Hematopoietic multipotent progenitor cell treated with erythropoietin and hydrocortisone succinate and interleukin-3 and kit ligand, for 6 days (in vitro differentiated cells): ENCODE results near the gene TTPAL.

Experiments
- DNase-seq: peaks from one replicate; pipeline ENCODE4 v3.0.0-alpha.2; 2015

Gene TTPAL, protein sequence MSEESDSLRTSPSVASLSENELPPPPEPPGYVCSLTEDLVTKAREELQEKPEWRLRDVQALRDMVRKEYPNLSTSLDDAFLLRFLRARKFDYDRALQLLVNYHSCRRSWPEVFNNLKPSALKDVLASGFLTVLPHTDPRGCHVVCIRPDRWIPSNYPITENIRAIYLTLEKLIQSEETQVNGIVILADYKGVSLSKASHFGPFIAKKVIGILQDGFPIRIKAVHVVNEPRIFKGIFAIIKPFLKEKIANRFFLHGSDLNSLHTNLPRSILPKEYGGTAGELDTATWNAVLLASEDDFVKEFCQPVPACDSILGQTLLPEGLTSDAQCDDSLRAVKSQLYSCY

DNA sequence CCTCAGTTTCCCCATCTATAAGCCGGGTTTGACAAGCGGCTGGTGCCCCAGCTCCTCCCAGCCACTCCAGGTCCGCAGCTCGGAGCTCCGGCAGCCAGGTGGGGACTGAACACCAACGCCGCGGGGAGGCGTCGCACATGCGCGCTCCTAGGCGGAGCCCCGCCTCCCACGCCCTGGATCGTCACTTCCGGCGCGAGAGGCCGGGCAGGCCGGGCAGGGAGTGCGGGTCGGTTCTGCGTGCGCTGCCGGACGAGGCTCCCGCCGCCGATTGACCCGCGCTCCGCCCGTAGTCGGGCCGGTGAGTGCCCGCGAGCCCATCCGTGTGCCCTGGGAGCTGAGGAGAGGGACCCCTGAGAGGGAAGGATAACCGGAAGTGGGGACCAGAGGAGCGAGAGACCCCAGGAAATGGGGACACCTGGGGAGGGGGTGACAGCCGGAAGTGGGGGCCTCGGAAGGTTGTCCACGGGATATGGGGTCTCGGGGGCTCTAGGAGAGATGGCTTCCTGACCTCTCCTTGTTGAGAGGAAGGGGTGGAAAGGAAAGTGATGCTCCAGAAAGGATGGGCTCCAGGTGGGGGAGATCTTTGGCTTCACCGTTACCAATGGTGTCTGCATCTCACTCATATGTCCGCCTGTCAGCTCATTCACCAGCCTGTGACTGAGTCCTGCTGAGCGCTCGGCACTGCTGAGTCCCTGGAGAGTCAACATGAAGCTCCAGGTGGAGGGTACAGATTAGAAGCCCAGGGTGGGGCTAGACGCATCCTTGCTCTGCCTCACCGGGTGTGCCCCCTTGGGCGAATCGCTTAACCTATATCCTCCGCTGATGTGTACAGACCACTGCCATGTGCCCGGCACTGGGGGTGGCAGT is at the start of gene TTPAL:
TSS of gene TTPAL (plus strand) at position 181 of the 867 bp plus-strand sequence. CDS start 4,126 bp downstream, outside the sequence.
- peak; percentile 94 for DNase-seq

DNA sequence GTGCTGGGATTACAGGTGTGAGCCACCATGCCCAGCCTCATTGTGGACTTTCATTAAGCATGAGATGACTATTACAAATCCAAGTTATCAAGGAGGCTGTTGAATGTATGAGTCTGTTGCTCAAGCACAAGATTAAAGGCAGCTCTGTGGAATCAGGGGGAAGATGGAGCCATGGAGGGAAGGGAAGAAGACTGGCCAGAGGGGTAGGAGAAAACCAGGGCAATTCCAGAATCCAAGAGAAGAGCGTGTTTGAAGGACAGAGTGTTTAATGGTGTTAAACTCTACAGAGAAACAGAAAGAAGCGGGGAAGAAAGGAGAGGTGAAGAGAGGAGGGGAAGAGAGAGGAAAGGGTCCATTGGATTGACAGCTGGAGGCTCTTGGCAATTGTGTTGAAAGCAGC is 49.8 kb upstream of the TTPAL start:
- DNase-seq, result no peak

DNA sequence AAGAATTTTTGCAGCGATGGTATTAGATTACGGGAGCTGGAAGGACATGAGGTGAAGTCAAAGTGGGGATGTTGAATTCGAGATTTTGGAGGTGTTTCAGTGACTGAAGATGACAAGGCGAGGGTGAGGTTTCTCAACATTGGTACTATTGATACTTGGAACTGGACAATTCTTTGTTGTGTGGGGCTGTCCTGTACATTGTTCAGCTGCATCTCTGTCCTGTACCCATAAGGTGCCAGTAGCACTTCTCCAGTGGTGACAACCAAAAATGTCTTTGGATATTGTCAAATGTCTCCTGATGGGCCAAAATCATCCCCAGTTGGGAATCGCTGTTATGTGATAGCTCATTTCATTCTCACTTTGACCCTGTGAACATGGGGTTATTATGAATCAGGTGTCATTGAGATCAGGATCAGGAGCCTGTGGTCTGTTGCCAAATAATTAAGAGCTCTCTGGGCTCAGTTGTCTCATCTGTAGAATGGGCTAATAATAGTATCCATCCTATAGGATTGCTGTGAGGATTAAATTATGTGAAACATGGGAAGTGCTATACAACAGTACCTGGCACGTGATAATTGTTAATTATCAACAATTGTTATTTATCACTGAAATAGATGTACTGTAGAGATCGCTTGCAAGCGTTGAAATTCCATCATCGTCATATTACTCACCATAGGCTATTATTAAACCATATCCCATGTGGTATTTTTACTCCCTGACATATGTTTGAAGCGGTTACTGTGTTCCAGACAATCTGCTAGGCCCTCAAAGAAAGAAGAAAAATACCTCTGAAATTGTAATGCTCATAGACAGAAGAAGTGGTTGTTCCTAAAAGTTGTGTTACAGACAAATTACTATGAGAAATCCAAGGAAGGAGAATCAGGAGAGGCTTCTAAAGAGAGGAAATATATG is 48.5 kb upstream of the TTPAL start:
- no peak for DNase-seq

DNA sequence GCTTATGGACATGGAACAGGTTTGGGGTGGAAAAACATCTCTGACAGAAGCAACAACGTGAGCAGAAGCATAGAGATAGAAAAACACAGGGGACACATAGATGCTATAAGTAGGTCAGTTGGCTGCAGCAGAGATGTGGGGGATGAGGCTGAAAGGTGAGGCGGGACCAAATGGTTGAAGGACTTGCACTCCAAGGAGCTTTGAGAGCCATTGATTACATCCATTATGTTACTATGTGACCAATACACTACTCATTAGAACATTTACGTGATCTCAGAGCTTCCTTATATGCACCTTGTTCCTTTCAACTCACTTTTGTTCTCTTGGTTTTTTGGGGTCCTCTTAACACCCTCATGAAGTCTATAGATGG is 47.9 kb upstream of the TTPAL start:
- no peak for DNase-seq

DNA sequence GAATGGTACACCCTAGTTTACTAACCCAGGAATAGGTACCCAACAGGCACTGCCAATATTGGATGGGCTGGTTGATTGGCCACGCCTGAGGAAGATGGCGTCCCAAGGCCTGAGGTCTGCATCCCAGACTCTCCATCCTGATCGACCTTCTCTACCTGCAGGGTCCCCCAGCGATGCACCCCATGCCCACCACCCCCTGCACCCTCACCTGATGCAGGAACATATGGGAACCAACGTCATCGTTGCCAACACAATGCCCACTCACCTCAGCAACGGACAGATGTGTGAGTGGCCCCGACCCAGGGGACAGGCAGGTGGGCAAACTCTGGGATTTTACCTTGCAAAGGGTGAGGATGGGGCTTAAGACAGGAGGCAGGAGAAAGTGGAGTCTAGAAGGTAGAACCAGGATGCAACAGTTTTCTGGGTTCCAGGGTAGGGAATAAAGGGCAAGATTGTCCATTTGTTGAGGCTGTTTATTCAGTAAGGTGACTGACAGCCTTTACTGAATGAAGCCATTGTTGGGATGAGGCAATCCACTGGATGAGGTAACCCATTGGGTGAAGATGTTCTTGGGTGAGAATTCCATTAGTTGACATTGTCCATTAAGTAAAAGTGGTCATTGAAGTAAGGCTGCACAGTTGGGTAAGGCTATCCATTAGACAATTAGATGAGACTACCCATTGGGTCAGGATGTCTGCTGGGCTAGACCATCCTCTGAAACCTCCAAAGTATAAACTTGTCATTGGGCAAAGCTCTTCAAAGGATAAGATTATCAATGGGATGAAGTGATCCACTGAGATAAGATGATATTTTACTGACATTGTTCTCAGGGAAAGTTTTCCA is 47.3 kb upstream of the TTPAL start:
- DNase-seq, result no peak

DNA sequence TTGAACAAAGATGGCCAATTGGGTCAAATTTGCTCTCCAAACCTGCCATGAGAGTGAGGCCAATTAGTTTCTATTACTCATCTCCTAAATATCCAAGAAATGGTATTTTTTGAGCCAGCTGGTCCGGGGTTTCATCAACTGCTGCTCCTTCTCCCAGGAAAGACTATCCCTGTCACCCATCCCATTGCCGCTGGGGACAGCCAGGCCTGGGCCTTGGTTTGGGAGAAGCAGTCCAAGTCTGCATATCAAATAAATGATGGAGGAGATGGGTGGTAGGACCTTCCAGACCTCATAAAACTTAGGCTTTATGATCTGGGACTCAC is 46.7 kb upstream of the TTPAL start:
- DNase-seq, result no peak

DNA sequence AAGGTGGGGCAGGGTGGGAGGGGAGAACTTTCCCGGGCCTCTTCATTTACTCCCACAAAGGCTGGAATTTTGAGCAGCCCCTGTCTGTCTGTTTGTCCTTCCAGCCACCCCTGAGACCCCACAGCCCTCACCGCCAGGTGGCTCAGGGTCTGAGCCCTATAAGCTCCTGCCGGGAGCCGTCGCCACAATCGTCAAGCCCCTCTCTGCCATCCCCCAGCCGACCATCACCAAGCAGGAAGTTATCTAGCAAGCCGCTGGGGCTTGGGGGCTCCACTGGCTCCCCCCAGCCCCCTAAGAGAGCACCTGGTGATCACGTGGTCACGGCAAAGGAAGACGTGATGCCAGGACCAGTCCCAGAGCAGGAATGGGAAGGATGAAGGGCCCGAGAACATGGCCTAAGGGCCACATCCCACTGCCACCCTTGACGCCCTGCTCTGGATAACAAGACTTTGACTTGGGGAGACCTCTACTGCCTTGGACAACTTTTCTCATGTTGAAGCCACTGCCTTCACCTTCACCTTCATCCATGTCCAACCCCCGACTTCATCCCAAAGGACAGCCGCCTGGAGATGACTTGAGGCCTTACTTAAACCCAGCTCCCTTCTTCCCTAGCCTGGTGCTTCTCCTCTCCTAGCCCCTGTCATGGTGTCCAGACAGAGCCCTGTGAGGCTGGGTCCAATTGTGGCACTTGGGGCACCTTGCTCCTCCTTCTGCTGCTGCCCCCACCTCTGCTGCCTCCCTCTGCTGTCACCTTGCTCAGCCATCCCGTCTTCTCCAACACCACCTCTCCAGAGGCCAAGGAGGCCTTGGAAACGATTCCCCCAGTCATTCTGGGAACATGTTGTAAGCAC is 46.0 kb upstream of the TTPAL start:
- no peak for DNase-seq

DNA sequence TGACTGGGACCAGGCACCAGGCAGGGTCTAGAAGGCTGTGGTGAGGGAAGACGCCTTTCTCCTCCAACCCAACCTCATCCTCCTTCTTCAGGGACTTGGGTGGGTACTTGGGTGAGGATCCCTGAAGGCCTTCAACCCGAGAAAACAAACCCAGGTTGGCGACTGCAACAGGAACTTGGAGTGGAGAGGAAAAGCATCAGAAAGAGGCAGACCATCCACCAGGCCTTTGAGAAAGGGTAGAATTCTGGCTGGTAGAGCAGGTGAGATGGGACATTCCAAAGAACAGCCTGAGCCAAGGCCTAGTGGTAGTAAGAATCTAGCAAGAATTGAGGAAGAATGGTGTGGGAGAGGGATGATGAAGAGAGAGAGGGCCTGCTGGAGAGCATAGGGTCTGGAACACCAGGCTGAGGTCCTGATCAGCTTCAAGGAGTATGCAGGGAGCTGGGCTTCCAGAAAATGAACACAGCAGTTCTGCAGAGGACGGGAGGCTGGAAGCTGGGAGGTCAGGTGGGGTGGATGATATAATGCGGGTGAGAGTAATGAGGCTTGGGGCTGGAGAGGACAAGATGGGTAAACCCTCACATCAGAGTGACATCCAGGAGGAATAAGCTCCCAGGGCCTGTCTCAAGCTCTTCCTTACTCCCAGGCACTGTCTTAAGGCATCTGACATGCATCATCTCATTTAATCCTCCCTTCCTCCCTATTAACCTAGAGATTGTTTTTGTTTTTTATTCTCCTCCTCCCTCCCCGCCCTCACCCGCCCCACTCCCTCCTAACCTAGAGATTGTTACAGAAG is 45.2 kb upstream of the TTPAL start:
- DNase-seq, result no peak

DNA sequence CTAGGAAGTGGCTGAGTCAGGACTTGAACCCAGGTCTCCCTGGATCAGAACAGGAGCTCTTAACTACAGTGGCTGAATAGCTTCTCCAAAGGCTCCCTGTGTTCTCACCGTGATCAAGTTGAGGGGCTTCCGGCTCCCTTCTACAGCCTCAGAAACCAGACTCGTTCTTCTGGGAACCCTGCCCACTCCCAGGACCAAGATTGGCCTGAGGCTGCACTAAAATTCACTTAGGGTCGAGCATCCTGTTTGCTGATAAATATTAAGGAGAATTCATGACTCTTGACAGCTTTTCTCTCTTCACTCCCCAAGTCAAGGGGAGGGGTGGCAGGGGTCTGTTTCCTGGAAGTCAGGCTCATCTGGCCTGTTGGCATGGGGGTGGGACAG is 44.6 kb upstream of the TTPAL start:
- DNase-seq, result no peak

DNA sequence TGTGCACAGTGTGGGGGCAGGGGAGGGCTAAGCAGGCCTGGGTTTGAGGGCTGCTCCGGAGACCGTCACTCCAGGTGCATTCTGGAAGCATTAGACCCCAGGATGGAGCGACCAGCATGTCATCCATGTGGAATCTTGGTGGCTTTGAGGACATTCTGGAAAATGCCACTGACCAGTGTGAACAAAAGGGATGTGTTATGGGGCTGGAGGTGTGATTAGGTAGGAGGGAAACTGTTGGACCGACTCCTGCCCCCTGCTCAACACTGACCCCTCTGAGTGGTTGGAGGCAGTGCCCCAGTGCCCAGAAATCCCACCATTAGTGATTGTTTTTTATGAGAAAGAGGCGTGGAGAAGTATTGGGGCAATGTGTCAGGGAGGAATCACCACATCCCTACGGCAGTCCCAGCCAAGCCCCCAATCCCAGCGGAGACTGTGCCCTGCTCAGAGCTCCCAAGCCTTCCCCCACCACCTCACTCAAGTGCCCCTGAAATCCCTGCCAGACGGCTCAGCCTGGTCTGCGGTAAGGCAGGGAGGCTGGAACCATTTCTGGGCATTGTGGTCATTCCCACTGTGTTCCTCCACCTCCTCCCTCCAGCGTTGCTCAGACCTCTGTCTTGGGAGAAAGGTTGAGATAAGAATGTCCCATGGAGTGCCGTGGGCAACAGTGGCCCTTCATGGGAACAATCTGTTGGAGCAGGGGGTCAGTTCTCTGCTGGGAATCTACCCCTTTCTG is 44.0 kb upstream of the TTPAL start:
- DNase-seq, result no peak

DNA sequence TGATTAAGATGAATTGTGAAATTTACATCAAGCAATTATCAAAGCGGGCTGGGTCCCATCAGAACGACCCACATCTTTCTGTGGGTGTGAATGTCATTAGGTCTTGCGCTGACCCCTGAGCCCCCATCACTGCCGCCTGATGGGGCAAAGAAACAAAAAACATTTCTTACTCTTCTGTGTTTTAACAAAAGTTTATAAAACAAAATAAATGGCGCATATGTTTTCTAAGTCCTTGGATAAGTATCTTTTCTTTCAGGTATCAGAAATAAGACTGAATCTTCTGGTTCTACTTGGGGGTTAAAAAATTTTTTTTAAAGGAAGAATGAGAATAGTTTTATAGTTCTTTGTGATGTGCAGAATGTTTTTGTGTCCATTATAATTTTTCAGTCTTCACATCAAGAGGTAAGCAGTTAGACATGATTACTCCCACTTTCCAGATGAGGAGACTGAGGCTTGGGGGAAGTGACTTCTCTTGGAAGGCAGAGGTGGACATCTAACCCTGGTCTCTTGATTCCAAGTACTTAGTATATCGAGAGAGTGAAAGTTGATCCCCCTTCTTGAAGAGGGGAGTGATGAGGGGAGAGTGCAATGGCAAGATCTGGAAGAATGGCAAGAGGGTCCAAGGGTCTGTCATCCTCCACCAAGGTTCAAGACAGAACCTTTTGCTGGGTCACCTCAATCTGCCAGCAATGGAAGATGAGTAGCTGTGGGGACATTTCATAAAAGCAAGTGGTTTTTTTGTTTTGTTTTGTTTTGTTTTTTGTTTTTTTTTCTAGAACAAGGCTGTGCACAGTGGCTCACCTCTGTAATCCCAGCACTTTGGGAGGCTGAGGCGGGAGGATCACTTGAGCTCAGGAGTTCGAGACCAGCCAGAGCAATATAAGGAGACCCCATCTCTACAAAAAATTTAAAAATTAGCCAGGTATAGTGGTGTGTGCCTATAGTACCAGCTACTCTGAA is 42.8 kb upstream of the TTPAL start:
- no peak for DNase-seq

DNA sequence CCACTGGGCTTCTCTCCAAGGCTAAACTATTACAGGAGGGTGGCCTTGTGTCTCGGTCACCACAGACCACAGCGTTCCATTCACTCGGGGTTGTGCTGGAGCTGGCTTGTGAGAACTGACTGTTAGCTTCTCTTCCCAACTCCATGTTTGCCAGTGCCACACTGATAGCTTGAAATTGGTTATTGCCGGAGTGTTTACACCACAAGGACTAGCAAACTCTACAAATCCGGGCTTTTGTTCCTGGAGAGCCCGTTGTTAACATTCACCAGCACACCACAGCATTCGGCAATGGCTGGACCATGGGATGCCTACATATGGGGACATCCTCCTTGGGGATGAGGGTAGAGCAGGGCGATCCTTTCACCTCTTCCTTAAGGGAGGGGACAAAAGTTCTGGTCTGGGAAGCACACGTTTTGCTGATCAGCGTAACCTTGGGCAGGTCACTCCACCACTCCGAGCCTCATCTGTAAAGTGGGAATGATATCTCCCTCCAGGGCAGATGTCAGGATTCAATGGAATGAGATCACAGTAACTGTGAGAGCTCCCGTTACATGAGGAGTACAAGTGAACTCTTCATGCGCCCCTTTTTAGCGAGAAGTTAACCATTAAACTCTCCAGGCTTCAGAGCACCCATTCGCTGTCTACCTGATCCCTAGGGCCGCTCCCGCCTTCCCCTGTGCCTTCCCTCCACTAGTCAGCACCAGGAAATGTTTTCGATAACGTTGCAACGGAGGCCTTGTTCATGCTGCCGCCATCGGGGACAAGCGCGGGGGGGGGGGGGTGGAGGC is 41.7 kb upstream of the TTPAL start:
- no peak for DNase-seq

DNA sequence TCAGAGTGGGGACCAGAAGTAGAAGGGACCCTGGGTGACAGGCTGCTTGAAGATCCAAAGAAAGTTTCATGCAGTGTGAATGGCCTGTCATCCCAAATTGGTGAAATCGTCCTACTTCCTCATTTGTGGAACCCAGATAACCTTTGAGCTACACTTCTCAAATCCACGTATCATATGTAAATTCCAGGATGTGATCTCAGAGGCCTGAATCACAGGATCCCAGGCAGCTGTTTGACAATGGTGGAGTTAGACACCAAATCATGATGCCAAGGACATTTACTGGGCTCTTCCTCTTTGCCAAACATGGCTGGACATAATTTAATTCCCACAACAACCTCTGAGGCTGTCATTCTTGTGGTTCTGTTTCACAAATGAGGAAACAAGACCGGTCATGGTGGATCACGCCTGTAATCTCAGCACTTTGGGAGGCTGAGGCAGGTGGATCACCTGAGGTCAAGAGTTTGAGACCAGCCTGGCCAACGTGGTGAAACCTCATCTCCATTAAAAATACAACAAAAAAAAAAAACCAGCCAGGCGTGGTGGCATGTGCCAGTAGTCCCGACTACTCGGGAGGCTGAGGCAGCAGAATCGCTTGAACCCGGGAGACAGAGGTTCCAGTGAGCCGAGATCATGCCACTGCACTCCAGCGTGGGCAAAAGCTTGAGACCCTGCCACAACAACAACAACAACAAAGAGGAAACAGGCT is 39.9 kb upstream of the TTPAL start:
- no peak for DNase-seq

DNA sequence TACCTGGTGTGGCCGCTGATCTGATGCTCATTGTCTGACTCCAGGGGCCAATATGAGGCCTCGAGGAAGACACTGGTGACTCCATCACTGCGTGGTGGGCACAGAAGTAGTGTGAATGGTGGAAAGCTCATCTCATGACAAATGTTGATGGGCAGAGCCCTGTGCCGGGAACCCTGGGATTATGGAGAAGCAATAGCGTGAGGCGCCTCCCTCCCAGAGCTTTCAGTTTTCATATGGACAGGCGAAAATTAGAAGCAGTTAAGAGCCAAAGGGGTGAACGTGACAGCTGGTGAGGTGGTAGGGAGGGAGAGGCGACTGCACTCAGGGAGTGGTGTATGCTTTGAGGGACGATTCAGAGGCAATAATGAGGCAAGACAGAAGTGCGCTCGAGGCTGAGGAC is 39.3 kb upstream of the TTPAL start:
- no peak for DNase-seq

DNA sequence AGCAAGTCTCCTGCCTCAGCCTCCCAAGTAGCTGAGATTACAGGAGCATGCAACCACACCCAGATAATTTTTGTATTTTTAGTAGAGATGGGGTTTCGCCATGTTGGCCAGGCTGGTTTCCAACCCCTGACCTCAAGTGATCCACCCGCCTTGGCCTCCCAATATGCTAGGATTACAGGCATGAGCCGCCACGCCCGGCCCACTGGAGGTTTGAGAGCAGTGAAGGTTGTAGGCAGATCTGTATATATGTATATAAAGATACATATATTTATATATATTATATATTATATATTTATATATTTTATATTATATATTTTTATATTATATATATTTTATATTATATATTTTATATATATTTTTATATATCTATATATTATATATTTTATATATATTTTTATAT is 38.2 kb upstream of the TTPAL start:
- no peak for DNase-seq

DNA sequence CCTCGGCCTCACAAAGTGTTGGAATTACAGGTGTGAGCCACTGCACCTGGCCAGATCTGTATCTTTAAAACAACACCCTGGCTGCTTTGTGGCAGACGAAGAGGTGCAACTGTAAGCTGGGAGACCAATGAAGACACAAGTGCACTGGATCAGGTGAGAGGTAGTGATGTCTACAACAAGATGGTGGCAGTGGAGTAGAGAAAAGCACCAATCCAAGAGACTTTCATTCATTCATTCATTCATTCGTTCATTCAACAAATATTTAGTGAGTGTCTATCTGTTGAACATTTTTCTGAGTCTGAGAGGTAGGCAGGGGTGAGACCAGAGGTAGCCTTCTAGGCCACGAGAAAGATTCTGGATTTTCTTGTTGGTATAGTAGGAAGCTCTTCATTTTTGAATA is 36.9 kb upstream of the TTPAL start:
- no peak for DNase-seq

DNA sequence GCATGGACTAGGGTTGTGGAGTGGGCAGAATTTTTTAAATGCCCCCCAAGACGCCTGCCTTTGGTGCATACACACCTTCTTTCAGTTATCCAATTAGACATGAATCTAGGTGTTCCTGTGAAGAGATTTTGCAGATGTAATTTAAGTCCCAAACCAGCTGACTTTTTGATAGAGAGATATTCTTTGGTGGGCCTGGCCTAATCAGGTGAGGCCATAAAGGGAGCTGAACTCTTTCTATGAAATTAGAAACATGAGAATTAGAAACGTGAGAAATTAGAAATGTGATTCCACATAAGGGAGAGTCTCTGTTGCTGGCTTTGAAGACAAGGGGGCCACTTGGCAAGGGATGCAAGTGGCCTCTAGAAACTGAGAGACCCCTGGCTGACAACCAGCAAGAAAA is 36.4 kb upstream of the TTPAL start:
- DNase-seq, result no peak
